ENCODE measurements around the gene MKNK1.

GRCh38 chr1:46526691-46527291 lies 77.3 kb downstream of the MKNK1 start:
- TF ChIP-seq CTCF (IDR thresholded peaks at IDR 0.05; ENCODE audit: insufficient read depth, low read length) (no peak), POLR2AphosphoS5 (IDR thresholded peaks at IDR 0.05; ENCODE audit: low read depth) (no peak)

Data from HL-60 (cell line).